ENCODE results near the gene ZFR. TPM values are rescaled to one million over a fixed set of nuclear protein-coding genes. Genes with fewer than 3 reads are reported as not detected.

The ZFR gene
- total and polyA plus RNA-seq, 9 of the 15 experiments (the other 6 are each of a cell fraction or from before 2014, with no cell fraction given), result 35.5 to 108 (median 71.1) TPM

GRCh38 chr5:32325616-32326015, 118.9 kb downstream of the ZFR start:
- TF ChIP-seq ZNF717 (CRISPR knock-in tag; IDR thresholded peaks at IDR 0.05) (no peak), SOX6 (IDR thresholded peaks at IDR 0.05) (no peak), EHMT2 (IDR thresholded peaks at IDR 0.05) (no peak), PRMT5 (CRISPR knock-in tag; IDR thresholded peaks at IDR 0.05) (no peak), SNAPC5 (CRISPR knock-in tag; IDR thresholded peaks at IDR 0.05) (no peak), ZNF766 (CRISPR knock-in tag; conservative IDR thresholded peaks at IDR 0.05) (no peak), RAD51 (IDR thresholded peaks at IDR 0.05; ENCODE audit: borderline replicate concordance, low read depth) (no peak), ZBTB7A (IDR thresholded peaks at IDR 0.05; ENCODE audit: borderline replicate concordance, control insufficient read depth, low read depth, low read length) (no peak), RBM39 (optimal IDR thresholded peaks at IDR 0.05; ENCODE audit: low read depth, low read length) (no peak), SRF (CRISPR knock-in tag; IDR thresholded peaks at IDR 0.05) (no peak), ZNF655 (CRISPR knock-in tag; IDR thresholded peaks at IDR 0.05) (no peak), LEF1 (IDR thresholded peaks at IDR 0.05) (no peak), ZNF282 (CRISPR knock-in tag; IDR thresholded peaks at IDR 0.05) (no peak)
- TF ChIP-seq, protein P1, sequence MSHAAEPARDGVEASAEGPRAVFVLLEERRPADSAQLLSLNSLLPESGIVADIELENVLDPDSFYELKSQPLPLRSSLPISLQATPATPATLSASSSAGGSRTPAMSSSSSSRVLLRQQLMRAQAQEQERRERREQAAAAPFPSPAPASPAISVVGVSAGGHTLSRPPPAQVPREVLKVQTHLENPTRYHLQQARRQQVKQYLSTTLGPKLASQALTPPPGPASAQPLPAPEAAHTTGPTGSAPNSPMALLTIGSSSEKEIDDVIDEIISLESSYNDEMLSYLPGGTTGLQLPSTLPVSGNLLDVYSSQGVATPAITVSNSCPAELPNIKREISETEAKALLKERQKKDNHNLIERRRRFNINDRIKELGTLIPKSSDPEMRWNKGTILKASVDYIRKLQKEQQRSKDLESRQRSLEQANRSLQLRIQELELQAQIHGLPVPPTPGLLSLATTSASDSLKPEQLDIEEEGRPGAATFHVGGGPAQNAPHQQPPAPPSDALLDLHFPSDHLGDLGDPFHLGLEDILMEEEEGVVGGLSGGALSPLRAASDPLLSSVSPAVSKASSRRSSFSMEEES (CRISPR knock-in tag; IDR thresholded peaks at IDR 0.05), result no peak
- TF ChIP-seq, protein P2, sequence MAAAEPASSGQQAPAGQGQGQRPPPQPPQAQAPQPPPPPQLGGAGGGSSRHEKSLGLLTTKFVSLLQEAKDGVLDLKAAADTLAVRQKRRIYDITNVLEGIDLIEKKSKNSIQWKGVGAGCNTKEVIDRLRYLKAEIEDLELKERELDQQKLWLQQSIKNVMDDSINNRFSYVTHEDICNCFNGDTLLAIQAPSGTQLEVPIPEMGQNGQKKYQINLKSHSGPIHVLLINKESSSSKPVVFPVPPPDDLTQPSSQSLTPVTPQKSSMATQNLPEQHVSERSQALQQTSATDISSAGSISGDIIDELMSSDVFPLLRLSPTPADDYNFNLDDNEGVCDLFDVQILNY (CRISPR knock-in tag; IDR thresholded peaks at IDR 0.05), result no peak
- CTCF ChIA-PET (ENCODE audit: low intra/inter-chr PET ratio), result interaction anchor here (1.8 kb wide), 1 partner anchor 92 kb away, joined by 3 read pairs; no protein-coding TSS in a partner anchor

More at GRCh38 chr5:32325616-32326015, 118.9 kb downstream of the ZFR start:
- H3K4me2 ChIP-seq (ENCODE audit: insufficient read depth, low read length), result no peak overlapping the region
- H3K79me2 ChIP-seq (ENCODE audit: control insufficient read depth, insufficient read depth, low read length), result no peaks in the 10 kb centered on the region
- H3K4me1 ChIP-seq (replicated peaks in 1 of 2; ENCODE audit: control insufficient read depth in 2 of 2, insufficient read depth in 2 of 2, low read length in 2 of 2), result peaks cover 0 to 3% of the 10 kb centered on the region in 2 experiments; a peak in 1 of 5 replicates
- in situ Hi-C loops (cut with MboI), result no loop called here
- intact Hi-C loops (cut with micrococcal nuclease), result loop anchor here (5.0 kb wide), 1 partner anchor 233 kb away; no protein-coding TSS in a partner anchor
- no peaks in the 10 kb centered on the region for H4K20me1 ChIP-seq (replicated peaks; ENCODE audit: control insufficient read depth, insufficient read depth, low read length)
- FAIRE-seq (no peak), ATAC-seq (no peak), DNase-seq (ENCODE audit: extremely low read depth in 1 of 4, low spot score in 3 of 4) (no peak)
- H3K9me3 ChIP-seq (replicated peaks; ENCODE audit: control insufficient read depth, insufficient read depth, low read depth, low read length), result peaks cover 3% of the 10 kb centered on the region; the same call in 1 of the 2 replicates
- H3K27me3 ChIP-seq (ENCODE audit: control insufficient read depth in 2 of 2, insufficient read depth in 2 of 2, low read length in 2 of 2), result no peaks in the 10 kb centered on the region
- no peak overlapping the region for H3K27ac ChIP-seq (ENCODE audit: extremely low read depth, low read depth, low read length)
- WGBS (ENCODE audit: insufficient coverage, low coverage, missing lambda C conversion rate), result 41% methylated on average over 2 of the region's 4 CpGs
- no peak overlapping the region for H3K4me3 ChIP-seq
- H3K9ac ChIP-seq (ENCODE audit: insufficient read depth in 1 of 2, low read depth in 2 of 2, low read length in 2 of 2), result no peak overlapping the region
- no peaks in the 10 kb centered on the region for H3K9me1 ChIP-seq (ENCODE audit: control insufficient read depth, insufficient read depth, low read length)
- POLR2A ChIA-PET, result no interaction called here
- no peaks in the 10 kb centered on the region for H3K36me3 ChIP-seq (ENCODE audit: control insufficient read depth, insufficient read depth, low read length)
- no TSS peak for BruUV-seq (replicated peaks)
- no peak overlapping the region for H2AFZ ChIP-seq (ENCODE audit: low read depth, low read length)
